DND-41 (cell line): ENCODE data around the gene STAT5B.

Source experiments
- ATAC-seq: fragments of 200-7000 bp; cut with Tn5 transposase; 3 replicates; pipeline ENCODE4 v1.9.1; 2021; ENCODE audit warnings: low read depth; ENCODE audit not compliant: insufficient read depth
- DNase-seq: peaks from one replicate; pipeline ENCODE4 v3.0.0-alpha.2; 2020
- H2AFZ ChIP-seq: 2 replicates; pipeline ENCODE4 v1.6.0; 2012; ENCODE audit warnings: low read depth, low read length
- H3K27ac ChIP-seq: 2 replicates; pipeline ENCODE4 v1.5.1; 2012; ENCODE audit warnings: low read length, inconsistent platforms
- H3K27me3 ChIP-seq: fragments of 200-600 bp; sonication (generic); 2 replicates; pipeline ENCODE4 v1.6.0; 2012; ENCODE audit warnings: low read length, mild to moderate bottlenecking, inconsistent platforms; ENCODE audit not compliant: insufficient read depth, poor library complexity
- H3K36me3 ChIP-seq: 2 replicates; pipeline ENCODE4 v1.5.1; 2012; ENCODE audit warnings: low read length, inconsistent platforms; ENCODE audit not compliant: insufficient read depth
- H3K4me1 ChIP-seq: 2 replicates; pipeline ENCODE4 v1.5.1; 2012; ENCODE audit warnings: mild to moderate bottlenecking, low read length; ENCODE audit not compliant: insufficient read depth
- H3K4me2 ChIP-seq: 2 replicates; pipeline ENCODE4 v1.6.0; 2012; ENCODE audit warnings: mild to moderate bottlenecking, moderate library complexity, low read length, inconsistent platforms; ENCODE audit not compliant: insufficient read depth
- H3K4me3 ChIP-seq, 2 experiments: fragments of 200-600 bp in 1 of 2; shearing (Covaris generic) in 1 of 2; 2 replicates each; pipeline ENCODE4 v1.5.1; 2012 to 2016; ENCODE audit warnings: inconsistent platforms in 2 of 2, low read length in 2 of 2, mild to moderate bottlenecking in 2 of 2, low read depth in 1 of 2, moderate library complexity in 1 of 2
- H3K79me2 ChIP-seq: 2 replicates; pipeline ENCODE4 v1.6.0; 2012; ENCODE audit warnings: low read length, inconsistent platforms; ENCODE audit not compliant: insufficient read depth
- H3K9ac ChIP-seq: 2 replicates; pipeline ENCODE4 v1.6.0; 2012; ENCODE audit warnings: low read depth, mild to moderate bottlenecking, inconsistent platforms, low read length, moderate library complexity
- H3K9me3 ChIP-seq: 2 replicates; pipeline ENCODE4 v1.5.1; 2012; ENCODE audit warnings: low read length, moderate library complexity, mild to moderate bottlenecking, inconsistent platforms; ENCODE audit not compliant: insufficient read depth, severe bottlenecking
- H4K20me1 ChIP-seq: 2 replicates; pipeline ENCODE4 v1.6.0; 2012; ENCODE audit warnings: low read length; ENCODE audit not compliant: insufficient read depth
- CTCF ChIP-seq: IDR thresholded peaks from 2 replicates; pipeline ENCODE4 v1.5.1; 2012; ENCODE audit warnings: borderline replicate concordance, low read length, moderate library complexity, mild to moderate bottlenecking; ENCODE audit not compliant: poor library complexity, severe bottlenecking; ENCODE audit errors: extremely low read depth
- EZH2 ChIP-seq: IDR thresholded peaks from 3 replicates; pipeline ENCODE4 v1.6.1; 2012; ENCODE audit warnings: borderline replicate concordance, low read depth, mild to moderate bottlenecking, moderate library complexity, low read length, inconsistent platforms; ENCODE audit not compliant: severe bottlenecking

The STAT5B gene

GRCh38 chr17:42236760-42237159 is 39.4 kb downstream of the STAT5B start:
- Histone ChIP-seq H4K20me1 (no peaks in the 10 kb centered on the region; the same call in 1 of the 2 replicates), H3K9ac (no peak overlapping the region), H3K4me2 (no peak overlapping the region), H2AFZ (no peak overlapping the region), H3K9me3 (no peaks in the 10 kb centered on the region), H3K27me3 (no peaks in the 10 kb centered on the region), H3K4me3 (no peak overlapping the region), H3K36me3 (peaks cover 2% of the 10 kb centered on the region; the same call in 1 of the 2 replicates), H3K4me1 (no peaks in the 10 kb centered on the region), H3K79me2 (peaks cover 38% of the 10 kb centered on the region), H3K27ac (no peak overlapping the region)
- ATAC-seq (no peak), DNase-seq (no peak)
- TF ChIP-seq CTCF (no peak), EZH2 (no peak)

GRCh38 chr17:42233994-42234393 is 42.2 kb downstream of the STAT5B start:
- no peak overlapping the region for H3K4me2 ChIP-seq
- peaks cover 2% of the 10 kb centered on the region; the same call in 1 of the 2 replicates for H3K36me3 ChIP-seq
- peaks cover 27% of the 10 kb centered on the region for H3K79me2 ChIP-seq
- no peak overlapping the region for H3K9ac ChIP-seq
- H2AFZ ChIP-seq: no peak overlapping the region
- DNase-seq (no peak), ATAC-seq (no peak)
- H3K4me3 ChIP-seq: no peak overlapping the region
- no peak for TF ChIP-seq EZH2
- TF ChIP-seq CTCF: no peak
- H3K9me3 ChIP-seq: no peaks in the 10 kb centered on the region
- no peaks in the 10 kb centered on the region; the same call in 1 of the 2 replicates for H4K20me1 ChIP-seq
- H3K27ac ChIP-seq: no peak overlapping the region
- H3K4me1 ChIP-seq: no peaks in the 10 kb centered on the region
- no peaks in the 10 kb centered on the region for H3K27me3 ChIP-seq

- Histone ChIP-seq H3K4me2 (no peak overlapping the region), H3K27ac (no peak overlapping the region)
- TF ChIP-seq CTCF (no peak), EZH2 (no peak)
Observed at GRCh38 chr17:42233156-42233555, 43.0 kb downstream of the STAT5B start.

GRCh38 chr17:42230225-42230624 is 46.0 kb downstream of the STAT5B start:
- Histone ChIP-seq H2AFZ (no peak overlapping the region), H3K27me3 (no peaks in the 10 kb centered on the region), H3K9ac (no peak overlapping the region), H3K4me3 (no peak overlapping the region), H3K36me3 (peaks cover 6% of the 10 kb centered on the region; the same call in 1 of the 2 replicates), H3K4me2 (no peak overlapping the region), H3K79me2 (peaks cover 11% of the 10 kb centered on the region), H3K9me3 (no peaks in the 10 kb centered on the region), H3K27ac (no peak overlapping the region), H3K4me1 (no peaks in the 10 kb centered on the region), H4K20me1 (no peaks in the 10 kb centered on the region)
- ATAC-seq (no peak), DNase-seq (no peak)
- TF ChIP-seq CTCF: no peak
- TF ChIP-seq EZH2: no peak

More at GRCh38 chr17:42233156-42233555, 43.0 kb downstream of the STAT5B start:
- Histone ChIP-seq H3K4me3 (no peak overlapping the region), H2AFZ (no peak overlapping the region), H3K4me1 (no peaks in the 10 kb centered on the region), H3K9me3 (no peaks in the 10 kb centered on the region), H3K9ac (no peak overlapping the region), H3K27me3 (no peaks in the 10 kb centered on the region), H3K36me3 (peaks cover 2% of the 10 kb centered on the region; the same call in 1 of the 2 replicates), H4K20me1 (no peaks in the 10 kb centered on the region), H3K79me2 (peaks cover 24% of the 10 kb centered on the region)
- DNase-seq (no peak), ATAC-seq (no peak)
